CD4-positive, alpha-beta T cell treated with Interleukin-15 for 4 hours (primary cell): ENCODE results near the gene HECW1.
"Not testable (repeated sequence)": the region's sequence is repeated elsewhere in the genome, so short reads cannot be mapped to it uniquely, and the experiment has no call there.

Experiments used
- DNase-seq: peaks from one replicate; pipeline ENCODE4 v3.0.0-alpha.2; 2020; ENCODE audit warnings: low spot score

HECW1 gene

GRCh38 chr7:43112459-43112940 lies at the start of gene HECW1:
TSS of gene HECW1 (plus strand) at chr7:43112647. CDS start at chr7:43243906, 131,259 bp downstream.
- DNase-seq: no peak

- DNase-seq: no peak
These were observed 40.8 kb upstream of the HECW1 start for GRCh38 chr7:43071604-43072003.

DNA sequence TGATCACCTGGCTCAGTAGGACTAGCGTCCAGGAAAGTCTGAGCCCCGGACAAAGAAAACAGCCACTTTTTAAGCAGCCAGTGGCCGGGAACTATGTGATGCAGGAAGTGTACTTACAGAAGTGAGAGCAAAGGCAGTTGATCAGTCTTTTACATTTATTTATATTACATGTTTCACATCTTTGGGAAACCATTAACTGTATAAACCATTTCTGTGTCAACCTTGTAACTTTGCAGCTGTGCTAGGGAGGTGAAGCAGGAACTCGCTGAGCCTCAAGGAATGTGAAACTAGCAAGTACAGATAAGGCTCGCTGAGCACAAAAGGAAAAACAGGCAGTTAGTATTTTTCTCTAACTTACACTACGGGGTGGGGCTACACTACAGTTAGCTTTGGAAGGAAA lies 39.9 kb upstream of the HECW1 start:
- DNase-seq: no peak

DNA sequence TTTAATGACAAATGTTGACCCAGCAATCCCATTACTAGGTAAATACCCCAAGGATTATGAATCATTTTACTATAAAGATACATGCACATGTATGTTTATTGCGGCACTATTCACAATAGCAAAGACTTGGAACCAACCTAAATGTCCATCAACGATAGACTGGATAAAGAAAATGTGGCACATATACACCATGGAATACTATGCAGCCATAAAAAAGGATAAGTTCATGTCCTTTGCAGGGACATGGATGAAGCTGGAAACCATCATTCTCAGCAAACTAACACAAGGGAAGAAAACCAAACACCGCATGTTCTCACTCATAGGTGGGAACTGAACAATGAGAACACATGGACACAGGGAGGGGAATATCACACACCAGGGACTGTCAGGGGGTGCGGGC lies 38.6 kb upstream of the HECW1 start:
- not testable (repeated sequence) for DNase-seq

DNA sequence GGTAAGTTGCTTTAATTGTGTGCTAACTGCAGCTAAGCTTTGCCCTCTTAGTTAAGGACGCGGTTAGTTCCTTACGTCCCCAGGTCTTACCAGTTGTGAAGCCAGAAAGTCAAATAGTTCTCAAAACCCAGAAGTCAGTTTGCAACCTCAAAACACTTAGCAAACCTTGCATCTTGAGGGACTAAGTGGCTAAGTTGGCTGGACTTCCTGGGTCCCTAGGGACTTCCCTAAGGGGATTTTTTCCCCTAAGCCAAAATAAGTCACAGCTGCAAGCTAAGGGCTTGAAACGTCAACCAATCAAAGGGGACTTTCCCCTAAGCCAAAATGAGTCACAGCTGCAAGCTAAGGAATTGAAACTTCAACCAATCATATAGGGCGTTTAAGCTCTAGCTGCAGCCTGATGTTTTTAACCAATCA lies 36.2 kb upstream of the HECW1 start:
- DNase-seq: no peak

DNA sequence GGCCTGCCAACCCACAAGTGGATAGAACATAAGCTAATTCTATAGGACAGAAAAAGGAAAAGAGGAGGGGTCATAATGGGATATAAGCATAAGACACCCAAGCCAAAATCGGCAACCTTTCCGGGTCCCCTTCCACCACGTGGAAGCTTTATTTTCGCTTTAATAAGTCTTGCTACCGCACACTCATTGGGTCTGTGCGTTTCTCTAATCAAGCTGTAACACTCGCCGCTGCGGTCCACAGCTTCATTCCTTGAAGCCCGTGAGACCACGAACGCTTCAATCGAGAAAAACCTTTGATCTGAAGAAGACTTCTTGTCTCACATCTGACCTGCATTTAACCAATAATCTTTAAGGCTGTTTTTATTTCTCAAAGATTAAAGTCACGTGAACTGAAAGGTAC lies 35.8 kb upstream of the HECW1 start:
- DNase-seq: no peak

DNA sequence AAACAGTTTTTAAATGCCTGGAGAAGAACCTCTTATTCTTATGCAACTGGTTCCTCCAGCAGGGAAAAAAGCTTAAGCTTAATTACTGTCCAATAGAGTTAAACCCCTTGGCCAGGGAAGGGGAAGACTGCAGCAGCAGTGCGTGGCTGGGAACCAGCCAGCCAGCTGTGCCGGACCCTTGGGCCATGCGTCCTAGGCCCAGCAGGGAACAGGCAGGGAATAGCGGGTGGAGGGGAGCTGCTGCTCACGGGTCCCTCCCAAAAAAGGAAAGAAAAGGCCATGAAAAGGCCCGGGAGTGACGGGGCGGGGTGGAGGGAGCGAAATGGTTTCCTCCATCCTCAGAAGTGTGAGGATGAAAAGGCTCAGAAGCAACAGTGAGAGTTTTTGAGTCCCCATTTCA lies 35.2 kb upstream of the HECW1 start:
- no peak for DNase-seq

DNA sequence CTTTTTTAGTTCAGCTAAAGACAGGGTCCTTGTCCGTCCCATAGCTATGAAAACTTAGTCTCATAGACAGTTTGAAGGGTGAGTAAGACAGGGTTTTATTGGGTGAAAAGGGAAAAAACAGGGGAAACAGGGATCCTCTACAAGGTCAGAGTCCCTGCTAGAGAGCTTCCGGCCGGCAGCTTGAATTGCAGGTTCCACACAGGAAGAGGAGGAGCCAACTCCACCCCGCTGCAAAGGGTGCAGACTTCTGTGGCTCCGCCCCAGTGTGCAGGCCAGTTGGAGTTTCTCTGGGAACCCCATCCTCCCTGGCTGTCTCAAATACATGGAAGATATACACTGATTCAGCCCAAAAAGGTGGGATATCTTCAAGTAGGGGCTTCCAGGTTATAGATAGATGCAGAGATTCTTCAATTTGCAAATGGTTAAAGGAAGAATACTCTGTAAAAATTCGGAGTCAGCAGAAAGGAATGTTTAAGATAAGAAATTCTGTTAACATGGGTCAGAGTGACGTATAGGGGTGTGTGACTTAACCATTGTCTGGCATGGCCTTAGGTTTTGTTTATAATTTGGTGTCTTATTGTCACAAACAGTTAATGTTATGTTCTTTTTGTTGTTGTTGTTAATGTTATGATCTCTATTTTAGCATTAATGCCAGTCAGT lies 34.6 kb upstream of the HECW1 start:
- DNase-seq: no peak

- no peak for DNase-seq
These were observed 33.7 kb upstream of the HECW1 start for GRCh38 chr7:43078794-43079193.

DNA sequence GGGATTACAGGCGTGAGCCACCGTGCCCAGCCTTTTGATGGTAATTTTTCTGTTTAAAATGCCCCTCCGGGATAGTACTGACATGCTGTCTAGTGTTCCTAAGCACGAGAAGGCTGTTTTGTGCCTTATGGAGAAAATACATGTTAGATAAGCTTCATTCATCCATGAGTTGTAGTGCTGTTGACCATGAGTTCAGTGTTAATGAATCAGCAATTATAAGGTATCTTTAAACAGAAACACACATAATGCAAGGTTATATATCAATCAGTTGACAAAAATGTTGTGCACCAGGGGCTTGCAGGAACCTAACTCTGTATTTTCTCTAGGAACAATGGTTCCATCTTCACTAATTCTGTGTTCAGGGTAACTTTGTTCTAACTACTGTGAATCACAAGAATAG lies 30.8 kb upstream of the HECW1 start:
- no peak for DNase-seq

DNA sequence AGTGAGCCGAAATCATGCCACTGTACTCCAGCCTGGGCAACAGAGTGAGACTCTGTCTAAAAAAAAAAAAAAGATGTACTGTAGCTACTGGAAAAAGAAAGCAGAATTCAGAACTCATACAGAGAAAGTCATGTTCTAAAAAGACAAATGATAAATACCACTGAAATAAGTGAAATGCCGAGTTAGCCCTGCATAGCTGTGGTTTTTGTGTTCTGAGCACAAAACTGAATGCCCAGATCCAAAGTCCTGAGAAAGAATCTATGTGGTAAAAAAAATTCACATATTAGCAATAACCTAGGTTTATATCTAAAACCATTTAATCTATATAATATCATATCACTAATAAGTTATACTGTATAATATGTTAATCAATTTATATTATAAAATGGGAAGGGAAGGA lies 29.3 kb upstream of the HECW1 start:
- DNase-seq: no peak

GRCh38 chr7:43085017-43085416 lies 27.4 kb upstream of the HECW1 start:
- no peak for DNase-seq

- no peak for DNase-seq
These were observed 26.5 kb upstream of the HECW1 start for GRCh38 chr7:43085992-43086391.

GRCh38 chr7:43092819-43093218 lies 19.6 kb upstream of the HECW1 start:
- DNase-seq: no peak

GRCh38 chr7:43096875-43097274 lies 15.6 kb upstream of the HECW1 start:
- no peak for DNase-seq

- no peak for DNase-seq
These were observed 12.7 kb upstream of the HECW1 start for GRCh38 chr7:43099750-43100149.

DNA sequence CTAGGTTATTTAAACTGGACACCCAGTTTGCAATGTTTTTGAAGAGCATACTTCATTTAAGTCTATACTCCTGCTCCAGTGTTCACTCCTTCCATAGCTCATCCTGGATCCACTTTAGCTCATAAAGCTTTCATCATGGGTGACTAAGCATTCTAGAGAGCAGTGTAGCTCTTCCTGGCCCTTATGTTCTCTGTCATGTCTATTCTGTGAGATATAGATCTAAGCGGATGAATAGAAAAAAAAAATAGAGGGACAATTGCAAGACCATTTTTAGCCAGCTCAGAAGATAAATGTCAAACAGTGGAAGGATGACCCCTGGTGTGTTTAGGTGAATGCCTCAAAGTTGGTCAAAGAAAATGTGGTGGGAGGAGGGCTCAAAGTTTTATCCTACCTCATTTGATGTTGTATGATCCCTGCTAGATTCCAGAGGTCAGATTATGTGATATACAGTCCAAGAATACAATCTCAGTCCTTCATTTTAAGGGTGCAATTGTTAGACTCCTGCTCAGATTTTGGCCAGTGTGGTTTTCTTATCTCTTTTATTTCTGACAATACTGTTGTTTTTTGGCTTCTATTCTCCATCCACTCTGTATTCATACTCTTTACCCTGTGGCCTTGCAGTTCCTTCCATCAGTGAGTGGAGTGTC lies 7.5 kb upstream of the HECW1 start:
- DNase-seq: no peak

DNA sequence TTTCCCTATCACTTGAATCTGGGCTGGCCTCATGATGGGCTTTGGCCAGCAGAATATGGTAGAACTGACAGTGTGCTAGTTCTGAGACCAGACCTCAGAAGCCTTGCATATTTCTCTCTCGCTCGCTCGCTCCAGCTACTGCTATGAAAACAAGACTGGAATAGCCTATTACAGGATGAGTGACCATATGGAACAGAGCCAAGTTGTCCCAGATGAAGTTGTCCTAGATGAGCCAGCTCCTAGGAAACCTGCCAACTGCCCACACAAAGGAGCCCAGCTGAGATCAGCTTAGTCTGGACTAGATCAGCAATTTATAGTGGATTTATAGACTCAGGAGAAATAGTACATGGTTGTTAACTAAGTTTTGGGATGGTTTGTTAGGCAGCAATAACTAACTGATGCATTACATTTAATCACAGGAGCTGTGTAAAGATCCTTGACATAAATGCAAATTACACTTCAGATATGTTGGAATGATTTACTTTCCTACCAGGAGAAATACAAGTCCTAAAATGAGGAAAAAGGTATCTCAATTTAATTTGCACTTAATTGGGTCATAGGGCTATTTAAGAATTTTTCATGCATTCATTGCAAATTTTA lies 6.8 kb upstream of the HECW1 start:
- DNase-seq: no peak

- peak; percentile 3 for DNase-seq
These were observed 4.0 kb upstream of the HECW1 start for GRCh38 chr7:43108255-43109011.

DNA sequence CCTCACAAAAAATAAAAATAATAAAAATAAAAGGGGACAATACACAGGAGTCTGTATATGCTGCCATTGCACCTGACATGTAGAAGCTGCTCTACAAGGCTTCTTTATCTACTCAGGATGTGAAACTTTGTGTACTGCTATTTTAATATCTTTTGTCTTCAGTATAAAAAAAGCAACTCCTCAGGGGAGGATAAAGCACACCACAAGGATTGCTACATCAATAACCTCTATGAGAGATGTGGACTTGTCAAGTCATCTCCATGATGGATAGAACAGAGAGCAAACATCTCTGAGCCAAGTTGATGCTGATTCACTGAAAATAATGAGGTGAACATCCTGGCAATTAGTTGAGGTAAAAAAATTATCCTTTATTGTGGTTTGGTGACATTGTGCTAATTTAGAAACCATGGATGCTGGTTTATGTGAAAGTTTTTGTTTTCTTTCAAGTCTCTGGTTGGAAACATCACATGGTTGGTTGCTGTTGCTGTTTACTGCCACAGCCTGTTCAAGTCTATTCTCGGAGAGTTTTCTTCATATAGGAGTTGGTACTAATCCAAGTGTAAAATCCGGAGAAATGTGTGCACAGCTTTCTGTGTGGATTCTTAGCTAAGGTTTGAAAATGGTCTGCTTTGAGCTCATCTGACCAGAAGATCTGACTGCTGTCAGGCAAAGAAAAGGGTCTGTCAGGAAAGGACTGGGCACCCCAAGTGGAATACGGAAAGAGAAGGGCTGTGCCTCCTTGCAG lies 1.5 kb upstream of the HECW1 start:
- DNase-seq: no peak

GRCh38 chr7:43111630-43112458 lies 603 bp upstream of the HECW1 start:
- DNase-seq: no peak
